ENCODE results near the gene MYADML2. TPM values are rescaled to one million over a fixed set of nuclear protein-coding genes. Genes with fewer than 3 reads are reported as not detected.

The MYADML2 gene
- total RNA-seq, 1 experiment from 2014 or later: 0.22 TPM

DNA sequence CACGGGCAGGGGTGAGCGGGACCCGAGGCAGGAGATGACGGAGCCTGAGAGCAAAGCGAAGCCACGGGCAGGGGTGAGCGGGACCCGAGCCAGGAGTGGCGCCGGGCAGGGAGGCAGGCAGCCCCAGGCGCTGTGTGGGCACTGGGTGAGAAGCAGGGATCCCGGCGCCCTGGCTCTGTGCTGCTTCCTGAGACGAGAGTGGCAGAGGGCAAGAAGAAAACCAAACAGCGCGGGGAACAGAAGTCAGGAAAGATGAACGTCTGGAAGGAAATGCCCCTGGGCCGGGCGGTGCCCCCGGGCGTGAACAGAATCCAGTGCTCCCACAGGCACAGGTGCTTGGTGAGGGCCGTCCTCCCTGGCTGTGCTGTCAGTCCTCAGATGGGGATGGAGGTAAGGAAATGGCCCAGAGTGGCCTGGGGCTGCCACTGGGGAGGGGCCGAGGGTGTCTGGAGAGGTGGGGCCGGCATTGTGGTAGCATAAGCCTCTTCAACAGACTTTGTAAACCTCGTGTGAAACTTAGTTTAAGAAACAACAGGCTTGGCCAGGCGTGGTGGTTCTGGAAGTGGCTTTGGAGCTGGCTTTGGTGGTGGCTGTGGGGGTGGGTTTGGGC lies 40.2 kb upstream of the MYADML2 start:
- H3K27ac Mint-ChIP-seq: no peak overlapping the region; a peak in 1 of 7 replicates

More for the DNA sequence above, 40.2 kb upstream of the MYADML2 start:
- Mint-ChIP-seq H3K9me3 (no peaks in the 10 kb centered on the region; a peak in 1 of 5 replicates), H3K4me3 (no peak overlapping the region), H3K4me1 (peaks cover 14 to 21% of the 10 kb centered on the region in 2 experiments), H3K27me3 (ENCODE audit: low read depth) (no peaks in the 10 kb centered on the region), H3K36me3 (ENCODE audit: insufficient read depth in 1 of 3, low read depth in 3 of 3) (peaks cover 6 to 58% (median 47%) of the 10 kb centered on the region in 3 experiments)
- no peak overlapping the region for H3K4ac ChIP-seq (ENCODE audit: low read depth, low read length)
- no peak overlapping the region for H3K18ac ChIP-seq (ENCODE audit: insufficient read length, low read depth, low read length)
- no peak overlapping the region for H3K14ac ChIP-seq (ENCODE audit: insufficient read depth, low read length)
- TF ChIP-seq CTCF (conservative IDR thresholded peaks at IDR 0.05): no peak
- H3T11ph ChIP-seq (ENCODE audit: low read length): no peak overlapping the region
- H2BK20ac ChIP-seq (ENCODE audit: low read depth, low read length, poor library complexity, severe bottlenecking): no peak overlapping the region
- no peaks in the 10 kb centered on the region for H3K9me3 ChIP-seq (ENCODE audit: control insufficient read depth, low read depth, low read length)
- H3K9ac ChIP-seq (ENCODE audit: extremely low read depth, insufficient read length, low read length): no peak overlapping the region
- no peak overlapping the region for H2BK120ac ChIP-seq (ENCODE audit: low read depth, low read length, poor library complexity, severe bottlenecking)
- H3K79me1 ChIP-seq (ENCODE audit: insufficient read depth, low read depth, low read length, poor library complexity, severe bottlenecking): no peaks in the 10 kb centered on the region
- no peaks in the 10 kb centered on the region; the same call in 1 of the 2 replicates for H3K4me1 ChIP-seq (ENCODE audit: insufficient read depth, low read length)
- H3K79me2 ChIP-seq (ENCODE audit: insufficient read depth, low read length): no peaks in the 10 kb centered on the region; the same call in 1 of the 2 replicates
- H2AFZ ChIP-seq (ENCODE audit: low read length): no peak overlapping the region
- H4K8ac ChIP-seq (replicated peaks; ENCODE audit: insufficient read length, low read depth, low read length): no peak overlapping the region
- H2AK5ac ChIP-seq (ENCODE audit: insufficient read length, low read length): no peak overlapping the region
- H4K91ac ChIP-seq (ENCODE audit: insufficient read length, low read depth, low read length): no peak overlapping the region
- no peak overlapping the region for H4K5ac ChIP-seq (ENCODE audit: insufficient read length, low read depth, low read length)
- no peak overlapping the region for H2BK12ac ChIP-seq (ENCODE audit: insufficient read length, low read depth, low read length)
- WGBS (ENCODE audit: extremely low coverage, insufficient read length, low lambda C conversion rate): no CpG with 5 or more reads among the region's 26 CpGs
- DNase-seq: no peak
- no peak overlapping the region for H3K4me2 ChIP-seq (ENCODE audit: insufficient read depth, insufficient read length, low read length)
- no peak overlapping the region for H3K27ac ChIP-seq (ENCODE audit: insufficient read length, low read depth, low read length)
- H3K23me2 ChIP-seq (ENCODE audit: insufficient read length, low read depth, low read length, poor library complexity, severe bottlenecking): no peaks in the 10 kb centered on the region
- no peak overlapping the region for H3K56ac ChIP-seq (ENCODE audit: insufficient read length, low read depth, low read length)
- H3K27me3 ChIP-seq (ENCODE audit: insufficient read depth, low read length): no peaks in the 10 kb centered on the region
- no peaks in the 10 kb centered on the region for H4K20me1 ChIP-seq (ENCODE audit: control insufficient read depth, insufficient read depth, insufficient read length)
- no peak overlapping the region for H2BK15ac ChIP-seq (ENCODE audit: low read depth, low read length)
- no peak overlapping the region for H2BK5ac ChIP-seq (ENCODE audit: insufficient read length, low read length)
- no peak overlapping the region for H3K23ac ChIP-seq (ENCODE audit: insufficient read length, low read depth, low read length)

Measured in H9 (cell line).